ENCODE data around the gene LRRC53. TPM values are rescaled to one million over a fixed set of nuclear protein-coding genes. Genes with fewer than 3 reads are reported as not detected.

LRRC53 gene
- total RNA-seq, 1 experiment from 2014 or later: not detected

DNA sequence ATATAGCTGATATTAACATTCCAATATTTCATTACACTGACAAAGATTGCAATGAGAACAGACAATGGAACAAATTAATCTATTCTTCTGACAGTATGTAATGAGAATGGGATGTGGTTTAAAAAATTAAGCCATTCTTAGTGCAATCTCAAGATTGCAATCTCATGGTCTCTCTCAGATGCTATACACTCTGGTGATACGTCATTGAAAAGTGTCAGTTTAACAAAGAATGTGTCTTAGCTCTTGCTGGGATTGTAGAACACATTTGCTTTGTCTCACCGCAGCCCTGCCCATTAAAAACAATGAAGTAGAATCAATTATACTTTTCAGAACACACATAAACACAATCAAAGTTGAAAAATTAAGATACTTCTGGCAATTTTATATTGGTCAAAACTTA is 55.2 kb downstream of the LRRC53 start:
- intact Hi-C loops (cut with micrococcal nuclease; ENCODE audit: unreplicated experiment) (no loop called here), in situ Hi-C loops (cut with HindIII; ENCODE audit: low pct_unique_long_range_greater_than_20kb, low sequenced_read_pairs) (no loop called here)
- Histone ChIP-seq H3K4me1 (ENCODE audit: control insufficient read depth, insufficient read depth, low read length) (no peaks in the 10 kb centered on the region), H3K9me3 (ENCODE audit: control insufficient read depth, insufficient read depth, low read depth, low read length) (no peaks in the 10 kb centered on the region), H3K4me3 (ENCODE audit: low read depth in 2 of 2, low read length in 2 of 2) (no peak overlapping the region), H3K27ac (ENCODE audit: low read length) (no peak overlapping the region), H3K27me3 (ENCODE audit: control insufficient read depth, insufficient read depth, low read length) (no peaks in the 10 kb centered on the region), H3K36me3 (ENCODE audit: control insufficient read depth, insufficient read depth, low read length) (no peaks in the 10 kb centered on the region)
- BruUV-seq (replicated peaks): no TSS peak
- ATAC-seq (no peak), DNase-seq (ENCODE audit: low read depth, low spot score) (no peak)
- ChIA-PET CTCF (no interaction called here), POLR2A (no interaction called here)
- TF ChIP-seq POLR2AphosphoS5 (IDR thresholded peaks at IDR 0.05; ENCODE audit: low read depth, low read length): no peak
- TF ChIP-seq, protein P1, sequence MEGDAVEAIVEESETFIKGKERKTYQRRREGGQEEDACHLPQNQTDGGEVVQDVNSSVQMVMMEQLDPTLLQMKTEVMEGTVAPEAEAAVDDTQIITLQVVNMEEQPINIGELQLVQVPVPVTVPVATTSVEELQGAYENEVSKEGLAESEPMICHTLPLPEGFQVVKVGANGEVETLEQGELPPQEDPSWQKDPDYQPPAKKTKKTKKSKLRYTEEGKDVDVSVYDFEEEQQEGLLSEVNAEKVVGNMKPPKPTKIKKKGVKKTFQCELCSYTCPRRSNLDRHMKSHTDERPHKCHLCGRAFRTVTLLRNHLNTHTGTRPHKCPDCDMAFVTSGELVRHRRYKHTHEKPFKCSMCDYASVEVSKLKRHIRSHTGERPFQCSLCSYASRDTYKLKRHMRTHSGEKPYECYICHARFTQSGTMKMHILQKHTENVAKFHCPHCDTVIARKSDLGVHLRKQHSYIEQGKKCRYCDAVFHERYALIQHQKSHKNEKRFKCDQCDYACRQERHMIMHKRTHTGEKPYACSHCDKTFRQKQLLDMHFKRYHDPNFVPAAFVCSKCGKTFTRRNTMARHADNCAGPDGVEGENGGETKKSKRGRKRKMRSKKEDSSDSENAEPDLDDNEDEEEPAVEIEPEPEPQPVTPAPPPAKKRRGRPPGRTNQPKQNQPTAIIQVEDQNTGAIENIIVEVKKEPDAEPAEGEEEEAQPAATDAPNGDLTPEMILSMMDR (IDR thresholded peaks at IDR 0.05): no peak
- no peak for TF ChIP-seq TCF7L2 (IDR thresholded peaks at IDR 0.05; ENCODE audit: low read depth, low read length)
- TF ChIP-seq, protein P2, sequence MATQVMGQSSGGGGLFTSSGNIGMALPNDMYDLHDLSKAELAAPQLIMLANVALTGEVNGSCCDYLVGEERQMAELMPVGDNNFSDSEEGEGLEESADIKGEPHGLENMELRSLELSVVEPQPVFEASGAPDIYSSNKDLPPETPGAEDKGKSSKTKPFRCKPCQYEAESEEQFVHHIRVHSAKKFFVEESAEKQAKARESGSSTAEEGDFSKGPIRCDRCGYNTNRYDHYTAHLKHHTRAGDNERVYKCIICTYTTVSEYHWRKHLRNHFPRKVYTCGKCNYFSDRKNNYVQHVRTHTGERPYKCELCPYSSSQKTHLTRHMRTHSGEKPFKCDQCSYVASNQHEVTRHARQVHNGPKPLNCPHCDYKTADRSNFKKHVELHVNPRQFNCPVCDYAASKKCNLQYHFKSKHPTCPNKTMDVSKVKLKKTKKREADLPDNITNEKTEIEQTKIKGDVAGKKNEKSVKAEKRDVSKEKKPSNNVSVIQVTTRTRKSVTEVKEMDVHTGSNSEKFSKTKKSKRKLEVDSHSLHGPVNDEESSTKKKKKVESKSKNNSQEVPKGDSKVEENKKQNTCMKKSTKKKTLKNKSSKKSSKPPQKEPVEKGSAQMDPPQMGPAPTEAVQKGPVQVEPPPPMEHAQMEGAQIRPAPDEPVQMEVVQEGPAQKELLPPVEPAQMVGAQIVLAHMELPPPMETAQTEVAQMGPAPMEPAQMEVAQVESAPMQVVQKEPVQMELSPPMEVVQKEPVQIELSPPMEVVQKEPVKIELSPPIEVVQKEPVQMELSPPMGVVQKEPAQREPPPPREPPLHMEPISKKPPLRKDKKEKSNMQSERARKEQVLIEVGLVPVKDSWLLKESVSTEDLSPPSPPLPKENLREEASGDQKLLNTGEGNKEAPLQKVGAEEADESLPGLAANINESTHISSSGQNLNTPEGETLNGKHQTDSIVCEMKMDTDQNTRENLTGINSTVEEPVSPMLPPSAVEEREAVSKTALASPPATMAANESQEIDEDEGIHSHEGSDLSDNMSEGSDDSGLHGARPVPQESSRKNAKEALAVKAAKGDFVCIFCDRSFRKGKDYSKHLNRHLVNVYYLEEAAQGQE (IDR thresholded peaks at IDR 0.05; ENCODE audit: insufficient read depth in 1 of 2, low read depth in 2 of 2, low read length in 1 of 2): no peak
- TF ChIP-seq SIN3A (IDR thresholded peaks at IDR 0.05; ENCODE audit: borderline replicate concordance, insufficient read depth, low read depth, low read length): no peak

DNA sequence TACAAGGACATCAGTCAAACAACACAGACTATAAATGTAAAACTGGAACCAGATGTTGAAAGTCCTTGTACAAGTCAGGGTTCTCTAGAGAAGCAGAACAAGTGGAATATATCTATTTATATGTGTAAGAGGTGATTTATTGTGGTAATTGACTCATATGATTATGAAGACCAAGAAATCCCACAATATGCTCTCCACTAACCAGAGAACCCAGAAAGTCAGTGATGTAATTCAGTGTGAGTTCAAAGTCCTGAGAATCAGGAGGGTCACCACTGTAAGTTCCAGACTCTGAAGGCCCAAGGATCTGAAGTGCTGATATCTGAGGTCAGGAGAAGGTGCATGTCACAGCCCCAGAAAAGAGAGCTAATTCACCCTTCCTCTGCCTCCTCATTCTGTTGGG is 57.0 kb downstream of the LRRC53 start:
- no peak overlapping the region for H3K4me3 ChIP-seq (ENCODE audit: low read depth in 2 of 2, low read length in 2 of 2)
- ATAC-seq: no peak
- no peaks in the 10 kb centered on the region for H3K27me3 ChIP-seq (ENCODE audit: control insufficient read depth, insufficient read depth, low read length)
- H3K27ac ChIP-seq (ENCODE audit: low read length): no peak overlapping the region
- no peaks in the 10 kb centered on the region for H3K9me3 ChIP-seq (ENCODE audit: control insufficient read depth, insufficient read depth, low read depth, low read length)
- BruUV-seq (replicated peaks): no TSS peak
- H3K4me1 ChIP-seq (ENCODE audit: control insufficient read depth, insufficient read depth, low read length): no peaks in the 10 kb centered on the region
- DNase-seq (ENCODE audit: low read depth, low spot score): no peak
- in situ Hi-C loops (cut with HindIII; ENCODE audit: low pct_unique_long_range_greater_than_20kb, low sequenced_read_pairs): no loop called here
- intact Hi-C loops (cut with micrococcal nuclease; ENCODE audit: unreplicated experiment): no loop called here
- TF ChIP-seq SIN3A (IDR thresholded peaks at IDR 0.05; ENCODE audit: borderline replicate concordance, insufficient read depth, low read depth, low read length): no peak
- TF ChIP-seq TCF7L2 (IDR thresholded peaks at IDR 0.05; ENCODE audit: low read depth, low read length): no peak
- TF ChIP-seq POLR2AphosphoS5 (IDR thresholded peaks at IDR 0.05; ENCODE audit: low read depth, low read length): no peak
- TF ChIP-seq, protein P2 (IDR thresholded peaks at IDR 0.05; ENCODE audit: insufficient read depth in 1 of 2, low read depth in 2 of 2, low read length in 1 of 2): no peak
- TF ChIP-seq, protein P1 (IDR thresholded peaks at IDR 0.05): no peak
- H3K36me3 ChIP-seq (ENCODE audit: control insufficient read depth, insufficient read depth, low read length): no peaks in the 10 kb centered on the region
- ChIA-PET CTCF (no interaction called here), POLR2A (no interaction called here)
